CD4-positive, alpha-beta T cell treated with Interleukin-12 subunit alpha and Interleukin-12 subunit beta, for 1 hour (primary cell): Measurements from ENCODE around the gene OTUB2.

Source experiments
- DNase-seq: peaks from one replicate; pipeline ENCODE4 v3.0.0-alpha.2; 2020

The OTUB2 gene

GRCh38 chr14:94026173-94026888 is at the start of gene OTUB2:
Gene OTUB2 (plus strand): TSS chr14:94026340. CDS start chr14:94026538, 198 bp downstream.
- peak; percentile 98 for DNase-seq

GRCh38 chr14:93976477-93977057 is 49.6 kb upstream of the OTUB2 start, which contains the start of gene ASB2:
Gene ASB2 (minus strand): TSS chr14:93976570. CDS start chr14:93964539, 12,031 bp downstream.
- DNase-seq: no peak

- no peak for DNase-seq
These were observed 49.0 kb upstream of the OTUB2 start for GRCh38 chr14:93977171-93977570.

GRCh38 chr14:93977790-93978581 is 48.2 kb upstream of the OTUB2 start:
- DNase-seq: peak; percentile 80

- DNase-seq: no peak
These were observed 47.4 kb upstream of the OTUB2 start for GRCh38 chr14:93978735-93979134.

GRCh38 chr14:93980456-93981201 is 45.5 kb upstream of the OTUB2 start:
- DNase-seq: no peak

GRCh38 chr14:93981316-93982229 is 44.6 kb upstream of the OTUB2 start:
- no peak for DNase-seq

GRCh38 chr14:93982230-93983007 is 43.7 kb upstream of the OTUB2 start:
- no peak for DNase-seq

GRCh38 chr14:93984070-93984469 is 42.1 kb upstream of the OTUB2 start:
- DNase-seq: no peak

GRCh38 chr14:93984987-93985410 is 41.1 kb upstream of the OTUB2 start:
- no peak for DNase-seq

GRCh38 chr14:93986955-93987354 is 39.2 kb upstream of the OTUB2 start:
- no peak for DNase-seq

GRCh38 chr14:93987376-93987775 is 38.8 kb upstream of the OTUB2 start:
- no peak for DNase-seq

- no peak for DNase-seq
These were observed 38.2 kb upstream of the OTUB2 start for GRCh38 chr14:93987815-93988476.

- no peak for DNase-seq
These were observed 36.2 kb upstream of the OTUB2 start for GRCh38 chr14:93989939-93990338.

GRCh38 chr14:93991212-93991611 is 34.9 kb upstream of the OTUB2 start:
- DNase-seq: no peak

GRCh38 chr14:93991649-93992048 is 34.5 kb upstream of the OTUB2 start:
- DNase-seq: no peak

GRCh38 chr14:93993382-93993781 is 32.8 kb upstream of the OTUB2 start:
- no peak for DNase-seq

GRCh38 chr14:93994919-93995682 is 31.0 kb upstream of the OTUB2 start:
- no peak for DNase-seq

GRCh38 chr14:93996130-93996695 is 29.9 kb upstream of the OTUB2 start:
- no peak for DNase-seq
